HEK293T (cell line): ENCODE results near the gene RAB32.

ENCODE experiments used
- BHLHE40 ChIP-seq: fragments of 450-650 bp; IDR thresholded peaks from 2 replicates; pipeline ENCODE4 v1.6.1; 2016; ENCODE audit warnings: mild to moderate bottlenecking, moderate library complexity, borderline replicate concordance
- CTBP1 ChIP-seq: fragments of 450-650 bp; IDR thresholded peaks from 2 replicates; pipeline ENCODE4 v1.6.1; 2016; ENCODE audit warnings: borderline replicate concordance
- ELF4 ChIP-seq: fragments of 450-650 bp; IDR thresholded peaks from 2 replicates; pipeline ENCODE4 v1.6.1; 2017; ENCODE audit warnings: antibody characterized with exemption
- FOXM1 ChIP-seq: fragments of 450-650 bp; IDR thresholded peaks from 2 replicates; pipeline ENCODE4 v1.6.1; 2017; ENCODE audit warnings: mild to moderate bottlenecking, borderline replicate concordance
- LEF1 ChIP-seq: fragments of 450-650 bp; IDR thresholded peaks from 2 replicates; pipeline ENCODE4 v1.6.1; 2017; ENCODE audit warnings: mild to moderate bottlenecking, borderline replicate concordance
- NFRKB ChIP-seq: fragments of 450-650 bp; IDR thresholded peaks from 2 replicates; pipeline ENCODE4 v1.6.1; 2016; ENCODE audit warnings: mild to moderate bottlenecking, moderate library complexity
- SUZ12 ChIP-seq: fragments of 450-650 bp; IDR thresholded peaks from 2 replicates; pipeline ENCODE4 v1.6.1; 2016; ENCODE audit warnings: mild to moderate bottlenecking

DNA sequence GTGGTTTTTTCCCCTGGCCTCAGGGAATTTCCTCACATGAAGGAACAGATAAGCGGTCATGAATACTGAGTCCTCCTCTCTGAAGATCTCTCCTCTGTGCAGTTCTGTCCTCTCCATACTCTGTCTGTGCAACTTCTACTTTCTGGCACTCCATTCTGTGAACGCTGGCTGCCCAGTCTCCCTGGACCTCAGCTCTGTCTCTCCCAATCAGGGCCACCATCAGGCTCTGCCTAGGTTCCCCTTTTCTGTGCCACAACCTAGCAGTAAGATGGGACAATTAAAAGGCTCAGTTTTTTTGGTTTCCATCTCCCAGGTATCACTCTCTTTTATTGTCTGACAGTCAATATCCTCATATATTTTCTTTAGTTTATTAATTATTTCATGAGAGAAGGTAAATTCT lies 50.4 kb downstream of the RAB32 start:
- TF ChIP-seq ELF4, result no peak
- TF ChIP-seq BHLHE40, result no peak
- no peak for TF ChIP-seq LEF1
- no peak for TF ChIP-seq FOXM1
- TF ChIP-seq NFRKB, result no peak
- no peak for TF ChIP-seq SUZ12
- TF ChIP-seq CTBP1, result no peak
